ENCODE data around the gene BACH1.

The BACH1 gene

DNA sequence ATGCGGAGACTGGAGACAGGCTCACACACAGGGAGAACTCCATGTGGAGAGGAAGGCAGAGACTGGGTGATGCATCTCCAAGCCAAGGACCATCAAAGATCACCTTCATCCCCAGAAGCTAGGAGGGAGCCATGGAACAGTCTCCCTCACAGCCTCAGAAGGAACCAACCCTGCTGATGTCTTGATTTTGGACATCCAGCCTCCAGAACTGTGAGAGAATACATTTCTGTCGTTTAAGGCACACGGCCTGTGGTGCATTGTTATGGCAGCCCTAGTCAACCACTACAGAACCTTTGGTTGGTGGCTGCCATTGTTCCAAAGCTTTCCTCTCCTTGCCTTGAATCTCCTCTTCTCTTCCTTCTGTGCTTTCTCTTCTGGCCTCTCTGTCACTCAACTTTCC lies 64.0 kb downstream of the BACH1 start:
- no peak for TF ChIP-seq CTCF (IDR thresholded peaks at IDR 0.05; ENCODE audit: low read depth, low read length, missing control alignments)
- DNase-seq (ENCODE audit: extremely low read depth, low read depth) = no peak

GRCh38 chr21:29365661-29366265 lies 67.0 kb downstream of the BACH1 start:
- H3K4me3 ChIP-seq (replicated peaks; ENCODE audit: low read depth, low read length) = no peak overlapping the region
- no peak for TF ChIP-seq CTCF (IDR thresholded peaks at IDR 0.05; ENCODE audit: low read depth, low read length, missing control alignments)
- DNase-seq (ENCODE audit: extremely low read depth, low read depth) = no peak

More for the DNA sequence above, 64.0 kb downstream of the BACH1 start:
- H3K4me3 ChIP-seq (replicated peaks; ENCODE audit: low read depth, low read length) = no peak overlapping the region

DNA sequence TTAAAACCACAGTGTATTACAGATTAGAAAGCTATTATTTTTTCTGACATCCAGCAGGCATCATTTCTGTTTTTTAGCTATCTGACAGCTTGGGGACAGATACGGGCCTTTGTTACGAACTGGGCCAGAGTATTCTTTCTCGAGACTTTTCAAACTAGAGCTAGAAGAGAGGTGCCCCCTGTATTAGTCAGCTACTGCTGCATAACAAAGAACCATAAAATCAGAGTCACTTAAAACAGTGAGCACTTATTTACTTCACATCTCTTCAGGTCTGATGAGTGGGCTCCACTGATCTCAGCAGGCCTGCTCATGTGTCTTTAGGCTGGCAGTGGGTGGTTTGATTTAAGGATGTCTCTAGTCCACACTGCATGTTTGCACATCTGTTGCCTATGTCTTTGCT lies 67.8 kb downstream of the BACH1 start:
- no peak for TF ChIP-seq CTCF (IDR thresholded peaks at IDR 0.05; ENCODE audit: low read depth, low read length, missing control alignments)
- no peak overlapping the region for H3K4me3 ChIP-seq (replicated peaks; ENCODE audit: low read depth, low read length)
- no peak for DNase-seq (ENCODE audit: extremely low read depth, low read depth)

GRCh38 chr21:29367335-29367734 lies 68.6 kb downstream of the BACH1 start:
- no peak for TF ChIP-seq CTCF (IDR thresholded peaks at IDR 0.05; ENCODE audit: low read depth, low read length, missing control alignments)
- no peak for DNase-seq (ENCODE audit: extremely low read depth, low read depth)
- no peak overlapping the region for H3K4me3 ChIP-seq (replicated peaks; ENCODE audit: low read depth, low read length)

- TF ChIP-seq CTCF (IDR thresholded peaks at IDR 0.05; ENCODE audit: low read depth, low read length, missing control alignments) = no peak
- no peak for DNase-seq (ENCODE audit: extremely low read depth, low read depth)
- H3K4me3 ChIP-seq (replicated peaks; ENCODE audit: low read depth, low read length) = no peak overlapping the region
Observed at GRCh38 chr21:29368906-29369305, 70.2 kb downstream of the BACH1 start.

DNA sequence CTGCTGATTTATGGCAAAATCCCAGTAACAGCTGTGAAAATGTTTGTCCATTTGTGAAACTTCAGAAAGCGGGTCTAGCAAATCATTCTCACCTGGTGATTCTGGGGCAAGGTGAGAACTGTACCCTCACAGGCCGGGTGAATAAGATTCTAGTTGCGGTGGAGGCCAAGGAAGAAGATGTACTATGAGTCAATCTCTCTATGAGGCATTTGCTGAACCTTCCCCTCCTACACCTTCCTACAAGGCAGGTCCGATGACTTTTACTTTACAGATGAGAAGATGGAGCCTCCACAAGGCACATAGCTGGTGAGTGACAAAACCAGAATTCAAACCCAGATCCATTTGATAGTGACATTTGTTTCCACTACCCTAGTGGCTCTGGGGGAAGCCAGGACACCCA lies 72.7 kb downstream of the BACH1 start:
- no peak for DNase-seq (ENCODE audit: extremely low read depth, low read depth)
- no peak overlapping the region for H3K4me3 ChIP-seq (replicated peaks; ENCODE audit: low read depth, low read length)
- TF ChIP-seq CTCF (IDR thresholded peaks at IDR 0.05; ENCODE audit: low read depth, low read length, missing control alignments) = no peak
